Body of pancreas (tissue), 4 donors: ENCODE results near the gene SAMD14. TPM values are rescaled to one million over a fixed set of nuclear protein-coding genes. Genes with fewer than 3 reads are reported as not detected.

Experiments used
- ATAC-seq: fragments of 150-250 bp; one replicate; pipeline ENCODE4 v1.9.1; 2016
- DNase-seq, 4 donors: peaks; one replicate each; pipeline ENCODE4 v3.0.0-alpha.2; 2019
- H3K27ac ChIP-seq, 4 donors: fragments of 200-600 bp; sonication (generic); 1 replicate in 3 of 4; 2 replicates in 1 of 4; pipeline versions ENCODE4 v1.5.1 to v1.6.1; 2016 to 2019; ENCODE audit warnings: mild to moderate bottlenecking in 1 of 4, mixed read lengths in 1 of 4, moderate library complexity in 1 of 4
- H3K27me3 ChIP-seq, 2 donors: fragments of 200-600 bp; sonication (generic); one replicate each; pipeline ENCODE4 v1.6.0; 2016; ENCODE audit warnings: mild to moderate bottlenecking in 1 of 2
- H3K36me3 ChIP-seq, 2 donors: fragments of 200-600 bp; sonication (generic); replicated peaks in 1 of 2; 2 replicates each; pipeline ENCODE4 v1.5.1; 2016; ENCODE audit warnings: low read depth in 2 of 2; ENCODE audit not compliant: insufficient read depth in 1 of 2
- H3K4me1 ChIP-seq: fragments of 200-600 bp; sonication (generic); one replicate; pipeline ENCODE4 v1.6.0; 2016
- H3K4me3 ChIP-seq, 2 donors: fragments of 200-600 bp; sonication (generic); 1 replicate in 1 of 2; 2 replicates in 1 of 2; pipeline ENCODE4 v1.5.1; 2016 to 2019
- H3K9me3 ChIP-seq, 3 donors: fragments of 200-600 bp; sonication (generic); 1 replicate in 2 of 3; 2 replicates in 1 of 3; pipeline ENCODE4 v1.5.1; 2016
- POLR2A ChIP-seq, 3 donors: fragments of 450-650 bp; IDR thresholded peaks; one replicate each; pipeline ENCODE4 v1.6.1; 2016; ENCODE audit warnings: antibody characterized with exemption in 3 of 3, mild to moderate bottlenecking in 2 of 3
- WGBS, 2 donors: methylation state at CpG; one replicate each; pipeline ENCODE4 v1.1.5; 2017; 5-methylcytosine and 5-hydroxymethylcytosine counted together
- intact Hi-C: fragments of 100-400 bp; cut with DNase I; formaldehyde crosslinking; loops from one replicate; pipeline ENCODE4 v1.15.1; 2023
- total RNA-seq, 2 donors: library from RNA; depleted of rRNA; stranded (reverse); fragments of >200 nt; gene quantifications; one replicate each; pipeline ENCODE4 v1.1.0, GENCODE V29; 2016
- TF ChIP-seq, protein P1 (sequence below), 7 experiments: fragments of 450-650 bp in 4 of 7; fragments of 200-600 bp in 3 of 7; sonication (generic) in 3 of 7; IDR thresholded peaks; one replicate each; pipeline ENCODE4 v1.5.1; 2016 to 2019; ENCODE audit warnings: antibody characterized with exemption in 7 of 7

The SAMD14 gene
- total RNA-seq, 2 donors from 2014 or later: not detected

DNA sequence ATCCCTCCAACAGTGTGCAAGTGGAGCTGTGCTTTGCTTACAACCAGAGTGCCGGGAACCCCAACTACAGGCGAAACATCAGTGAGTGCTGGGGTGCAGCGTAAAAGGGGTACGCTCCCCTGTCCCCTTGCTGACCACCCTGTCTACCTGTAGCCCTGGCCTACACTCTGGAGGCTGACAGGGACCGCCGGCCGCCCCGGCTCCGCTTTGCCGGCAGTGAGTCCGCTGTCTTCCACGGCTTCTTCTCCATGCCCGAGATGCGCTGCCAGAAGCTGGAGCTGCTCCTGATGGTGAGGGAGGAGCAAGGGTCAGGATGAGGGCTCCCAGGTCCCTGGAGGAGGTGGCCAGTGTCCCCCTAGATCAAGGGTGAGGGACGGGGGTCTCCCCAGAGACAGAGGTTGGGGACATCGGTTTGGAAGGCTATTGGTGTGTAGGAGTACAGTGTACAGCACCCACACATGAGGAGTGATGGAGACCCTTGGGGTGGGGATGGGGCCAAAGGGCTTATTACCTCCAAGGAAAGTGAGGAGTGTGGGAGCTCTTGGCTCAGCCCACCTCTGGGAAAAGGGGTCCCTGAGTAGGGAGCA lies 54.4 kb downstream of the SAMD14 start:
- WGBS, 2 donors: 78 to 95% methylated on average over 2 to 16 of the region's 16 CpGs
- Histone ChIP-seq H3K9me3 (no peaks in the 10 kb centered on the region), H3K27ac (no peak overlapping the region), H3K36me3 (peaks cover 0 to 12% of the 10 kb centered on the region in 2 donors), H3K4me1 (no peaks in the 10 kb centered on the region), H3K4me3 (no peak overlapping the region), H3K27me3 (no peaks in the 10 kb centered on the region)
- DNase-seq (no peak), ATAC-seq (no peak)
- intact Hi-C loops: no loop called here
- no peak for TF ChIP-seq POLR2A (IDR thresholded peaks at IDR 0.05)
- TF ChIP-seq, protein P1, sequence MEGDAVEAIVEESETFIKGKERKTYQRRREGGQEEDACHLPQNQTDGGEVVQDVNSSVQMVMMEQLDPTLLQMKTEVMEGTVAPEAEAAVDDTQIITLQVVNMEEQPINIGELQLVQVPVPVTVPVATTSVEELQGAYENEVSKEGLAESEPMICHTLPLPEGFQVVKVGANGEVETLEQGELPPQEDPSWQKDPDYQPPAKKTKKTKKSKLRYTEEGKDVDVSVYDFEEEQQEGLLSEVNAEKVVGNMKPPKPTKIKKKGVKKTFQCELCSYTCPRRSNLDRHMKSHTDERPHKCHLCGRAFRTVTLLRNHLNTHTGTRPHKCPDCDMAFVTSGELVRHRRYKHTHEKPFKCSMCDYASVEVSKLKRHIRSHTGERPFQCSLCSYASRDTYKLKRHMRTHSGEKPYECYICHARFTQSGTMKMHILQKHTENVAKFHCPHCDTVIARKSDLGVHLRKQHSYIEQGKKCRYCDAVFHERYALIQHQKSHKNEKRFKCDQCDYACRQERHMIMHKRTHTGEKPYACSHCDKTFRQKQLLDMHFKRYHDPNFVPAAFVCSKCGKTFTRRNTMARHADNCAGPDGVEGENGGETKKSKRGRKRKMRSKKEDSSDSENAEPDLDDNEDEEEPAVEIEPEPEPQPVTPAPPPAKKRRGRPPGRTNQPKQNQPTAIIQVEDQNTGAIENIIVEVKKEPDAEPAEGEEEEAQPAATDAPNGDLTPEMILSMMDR (IDR thresholded peaks at IDR 0.05): no peak

DNA sequence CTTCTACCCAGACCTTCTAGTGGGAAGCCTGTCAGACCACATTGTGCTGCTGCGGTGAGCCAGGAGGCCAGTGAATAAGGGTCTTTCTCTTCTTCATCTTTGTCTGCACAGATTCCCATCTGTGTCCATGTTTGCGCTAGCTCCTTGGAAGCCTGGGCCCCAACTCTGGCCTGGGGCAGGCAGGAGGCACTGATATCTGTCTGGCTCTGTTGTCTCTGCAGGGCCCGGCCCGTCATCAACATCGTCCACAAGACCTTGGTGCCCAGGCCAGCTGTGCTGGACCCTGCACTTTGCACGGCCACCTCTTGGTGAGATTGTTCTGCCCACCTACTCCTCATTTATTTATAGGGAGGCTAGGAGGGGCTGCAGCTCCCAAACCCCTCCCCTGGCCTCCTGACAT lies 55.7 kb downstream of the SAMD14 start:
- 92 to 95% methylated on average over 5 to 6 of the region's 6 CpGs for WGBS, 2 donors
- intact Hi-C loops: no loop called here
- no peak for ATAC-seq
- Histone ChIP-seq H3K27ac (no peak overlapping the region), H3K36me3 (peaks cover 0 to 13% of the 10 kb centered on the region in 2 donors), H3K4me1 (no peaks in the 10 kb centered on the region), H3K9me3 (no peaks in the 10 kb centered on the region), H3K27me3 (no peaks in the 10 kb centered on the region), H3K4me3 (no peak overlapping the region)
- TF ChIP-seq POLR2A (IDR thresholded peaks at IDR 0.05): no peak
- TF ChIP-seq, protein P1 (IDR thresholded peaks at IDR 0.05): no peak
- DNase-seq: no peak

DNA sequence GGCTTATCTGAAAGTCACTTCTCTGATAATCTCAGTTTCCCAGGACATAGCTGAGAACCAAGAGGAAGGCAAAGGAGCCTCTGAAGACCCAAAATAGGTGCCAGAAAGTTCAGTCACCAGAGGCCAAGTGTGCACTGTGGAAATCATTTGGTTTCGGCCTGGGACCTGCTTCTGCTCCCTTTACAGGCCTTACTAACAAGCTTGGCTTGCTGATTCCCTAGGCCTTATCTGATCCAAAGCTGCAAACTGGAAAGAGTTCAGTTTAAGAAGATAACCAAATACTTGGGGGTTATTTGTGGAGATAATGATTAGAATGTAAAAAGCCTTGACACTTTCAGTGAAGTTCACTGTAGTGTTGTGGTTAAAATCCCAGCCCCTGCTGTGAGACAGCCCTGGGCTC lies 57.0 kb downstream of the SAMD14 start:
- Histone ChIP-seq H3K9me3 (no peaks in the 10 kb centered on the region), H3K4me1 (no peaks in the 10 kb centered on the region), H3K27ac (no peak overlapping the region), H3K4me3 (no peak overlapping the region), H3K36me3 (peaks cover 0 to 9% of the 10 kb centered on the region in 2 donors), H3K27me3 (no peaks in the 10 kb centered on the region)
- TF ChIP-seq, protein P1 (IDR thresholded peaks at IDR 0.05): no peak
- no peak for TF ChIP-seq POLR2A (IDR thresholded peaks at IDR 0.05)
- intact Hi-C loops: no loop called here
- ATAC-seq: no peak
- WGBS, 2 donors: 94% methylated on average over 1 of the region's 1 CpG
- no peak for DNase-seq

DNA sequence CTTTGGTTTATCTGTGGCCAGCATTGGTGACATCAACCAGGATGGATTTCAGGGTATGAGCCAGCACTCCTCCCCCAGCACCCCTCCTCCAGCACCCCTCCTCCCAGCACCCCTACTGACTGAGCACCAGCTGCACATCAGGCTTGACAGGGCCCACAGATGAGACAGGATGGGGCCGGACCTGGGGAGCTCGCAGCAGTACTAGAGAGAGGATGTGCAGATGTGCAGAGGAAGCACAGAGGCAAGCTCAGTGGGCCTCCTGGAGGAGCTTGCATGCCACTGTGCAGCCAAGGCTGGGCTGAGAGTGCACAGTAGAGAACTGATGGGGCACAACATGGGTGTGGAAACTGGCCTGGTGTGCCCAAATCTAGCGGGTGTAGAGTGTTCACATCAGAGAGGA lies 57.8 kb downstream of the SAMD14 start:
- intact Hi-C loops: no loop called here

More for the DNA sequence above, 57.8 kb downstream of the SAMD14 start:
- Histone ChIP-seq H3K27me3 (no peaks in the 10 kb centered on the region), H3K9me3 (no peaks in the 10 kb centered on the region), H3K4me3 (no peak overlapping the region), H3K36me3 (peaks cover 0 to 8% of the 10 kb centered on the region in 2 donors), H3K4me1 (no peaks in the 10 kb centered on the region), H3K27ac (no peak overlapping the region)
- 89 to 95% methylated on average over 3 of the region's 3 CpGs for WGBS, 2 donors
- DNase-seq: no peak
- ATAC-seq: no peak
- no peak for TF ChIP-seq POLR2A (IDR thresholded peaks at IDR 0.05)
- TF ChIP-seq, protein P1 (IDR thresholded peaks at IDR 0.05): no peak
